NCI-H1694 (cell line): ENCODE measurements around the gene SLC8A2.
A peak's percentile ranks its signal among the peaks of the same experiment; 100 is the strongest.

Source experiments
- DNase-seq: peaks from one replicate; lab custom pipeline; 2025; lab: John Stamatoyannopoulos, UW

The SLC8A2 gene

GRCh38 chr19:47381121-47381520 is 90.6 kb downstream of the SLC8A2 start:
- no peak for DNase-seq

GRCh38 chr19:47380559-47380958 is 91.1 kb downstream of the SLC8A2 start:
- no peak for DNase-seq

- peak; percentile 82 for DNase-seq
These were observed 92.2 kb downstream of the SLC8A2 start for GRCh38 chr19:47379381-47379938.

- DNase-seq: no peak
These were observed 93.4 kb downstream of the SLC8A2 start for GRCh38 chr19:47378246-47378645.
